Measurements from ENCODE around the gene TINAGL1. TPM values are rescaled to one million over a fixed set of nuclear protein-coding genes. Genes with fewer than 3 reads are reported as not detected.

TINAGL1 gene
- total RNA-seq, 1 donor from 2014 or later = 1,807 TPM

DNA sequence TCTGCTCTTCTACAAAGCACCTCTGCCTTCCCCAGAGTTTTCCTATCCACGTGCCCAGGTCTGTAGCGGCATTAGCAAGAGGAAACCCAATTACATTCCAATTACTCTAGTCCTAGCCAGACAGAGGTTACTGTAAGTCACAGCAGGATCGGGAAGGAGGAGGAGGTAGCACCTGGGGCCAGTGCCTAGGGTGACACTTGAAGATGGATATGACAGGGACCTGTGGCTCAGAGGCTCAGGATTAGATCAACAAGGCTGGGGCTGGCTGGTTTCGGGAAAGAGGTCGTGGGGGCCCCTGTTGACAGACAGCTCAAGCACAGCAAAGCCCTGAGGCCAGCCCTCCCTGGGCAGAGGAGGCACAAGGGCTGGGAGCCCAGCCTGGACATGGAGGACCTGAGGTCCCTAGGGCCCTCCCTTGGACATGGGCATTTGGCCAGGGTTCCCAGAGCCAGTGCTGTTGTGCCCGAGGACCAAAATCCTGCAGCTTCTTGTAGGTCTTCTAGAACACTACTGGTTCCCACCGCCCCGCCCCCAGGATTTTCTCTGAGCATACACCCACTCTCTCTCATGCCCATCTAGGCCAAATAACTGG lies 38.2 kb downstream of the TINAGL1 start:
- no peak for DNase-seq (ENCODE audit: low spot score in 2 of 2)
- intact Hi-C loops (cut with DNase I) = no loop called here
- Histone ChIP-seq H3K36me3 (no peaks in the 10 kb centered on the region), H3K4me1 (peaks cover 0 to 19% of the 10 kb centered on the region in 2 donors), H3K9me3 (no peaks in the 10 kb centered on the region), H3K27ac (peak overlapping the region; percentile 48 to 55), H3K27me3 (no peaks in the 10 kb centered on the region), H3K4me3 (no peak overlapping the region)
- TF ChIP-seq CTCF (IDR thresholded peaks at IDR 0.05) = no peak

DNA sequence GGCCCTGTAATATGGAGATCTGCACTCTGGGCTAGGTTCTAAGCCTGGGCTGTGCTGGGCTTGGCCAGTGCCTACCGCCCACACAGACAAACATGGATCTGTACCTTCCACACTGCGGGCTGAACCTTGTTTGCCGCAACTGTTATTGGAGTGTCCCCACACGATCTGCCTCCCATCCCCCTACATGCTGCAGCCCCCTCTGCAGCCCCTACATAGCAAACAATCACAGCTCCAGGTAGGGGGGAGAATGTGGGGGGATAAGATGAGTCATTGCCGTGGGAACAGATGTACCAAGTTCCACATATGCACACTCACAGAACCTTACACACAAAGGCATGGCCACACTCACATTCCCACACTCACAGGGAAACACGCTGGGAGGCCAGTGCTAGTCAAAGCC lies 39.1 kb downstream of the TINAGL1 start:
- no peaks in the 10 kb centered on the region for H3K9me3 ChIP-seq
- no peak overlapping the region for H3K27ac ChIP-seq
- no peak for TF ChIP-seq CTCF (IDR thresholded peaks at IDR 0.05)
- DNase-seq (ENCODE audit: low spot score in 2 of 2) = no peak
- no peaks in the 10 kb centered on the region for H3K27me3 ChIP-seq
- H3K4me1 ChIP-seq = peaks cover 0 to 19% of the 10 kb centered on the region in 2 donors
- H3K4me3 ChIP-seq = no peak overlapping the region
- no peaks in the 10 kb centered on the region for H3K36me3 ChIP-seq
- intact Hi-C loops (cut with DNase I) = no loop called here

- Histone ChIP-seq H3K36me3 (no peaks in the 10 kb centered on the region), H3K9me3 (no peaks in the 10 kb centered on the region), H3K4me1 (peaks cover 0 to 19% of the 10 kb centered on the region in 2 donors), H3K27ac (no peak overlapping the region), H3K4me3 (no peak overlapping the region), H3K27me3 (no peaks in the 10 kb centered on the region)
- intact Hi-C loops (cut with DNase I) = no loop called here
- no peak for TF ChIP-seq CTCF (IDR thresholded peaks at IDR 0.05)
- DNase-seq (ENCODE audit: low spot score in 2 of 2) = no peak
These were observed 39.6 kb downstream of the TINAGL1 start for GRCh38 chr1:31615939-31616338.

GRCh38 chr1:31617218-31617915 lies 41.1 kb downstream of the TINAGL1 start, which contains the start of gene HCRTR1:
HCRTR1 (plus strand) TSS chr1:31617689; CDS start chr1:31619193, 1,504 bp downstream.
- Histone ChIP-seq H3K27ac (no peak within 1 kb of the TSS), H3K4me1 (peaks cover 3 to 28% of the 10 kb centered on the region in 2 donors), H3K9me3 (no peaks in the 10 kb centered on the region), H3K36me3 (no peaks in the 10 kb centered on the region), H3K27me3 (no peaks in the 10 kb centered on the region), H3K4me3 (peak within 1 kb of the TSS; percentile 47 to 73)
- DNase-seq (ENCODE audit: low spot score in 2 of 2) = no peak
- TF ChIP-seq CTCF (IDR thresholded peaks at IDR 0.05) = no peak
- intact Hi-C loops (cut with DNase I) = no loop called here

DNA sequence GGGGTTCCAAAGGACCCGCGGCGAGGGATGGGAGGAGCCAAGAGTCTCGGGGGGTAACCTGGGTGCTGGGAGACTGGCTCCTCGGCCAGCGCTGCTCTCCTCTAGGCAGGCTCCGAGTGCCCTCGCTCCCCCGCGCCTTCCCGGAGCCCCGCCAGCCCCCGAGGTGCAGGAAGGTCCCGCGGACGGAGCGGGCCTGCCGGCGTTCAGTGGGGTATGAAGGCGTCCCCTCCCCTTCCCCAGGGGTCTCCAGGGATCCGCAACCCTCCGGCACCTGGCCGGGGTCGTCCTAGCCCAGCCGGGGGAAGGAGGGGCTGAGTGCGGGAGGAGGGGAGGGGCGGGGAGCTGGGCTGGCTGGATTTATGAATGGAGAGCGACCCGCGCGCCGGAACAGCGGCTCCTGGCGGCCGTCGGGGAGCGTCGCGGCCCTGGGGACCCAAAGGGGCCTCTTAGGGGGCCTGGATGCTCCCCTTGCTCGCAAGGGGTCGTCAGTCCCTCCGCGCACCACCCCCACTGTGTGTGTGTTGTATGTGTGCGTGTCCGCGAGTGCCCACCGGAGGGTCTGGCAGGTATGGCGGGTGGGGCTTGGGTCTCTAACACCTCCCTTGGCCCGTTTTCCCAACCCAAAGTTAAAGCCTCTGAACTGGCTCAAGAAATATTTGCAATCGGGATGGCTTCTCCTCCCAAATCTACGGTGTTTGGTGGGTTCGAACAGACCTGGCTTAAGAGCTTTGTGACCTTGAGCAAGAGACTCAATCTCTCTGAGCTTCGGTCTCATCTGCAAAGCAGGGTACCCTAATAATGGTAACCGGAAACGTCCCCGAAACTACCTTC lies 41.8 kb downstream of the TINAGL1 start:
- intact Hi-C loops (cut with DNase I) = loop anchor here (2.0 kb wide), 1 partner anchor 53 kb away; no protein-coding TSS in a partner anchor
- H3K36me3 ChIP-seq = no peaks in the 10 kb centered on the region
- H3K4me3 ChIP-seq = peak overlapping the region; percentile 47 to 73
- H3K4me1 ChIP-seq = peaks cover 4 to 28% of the 10 kb centered on the region in 2 donors
- H3K27me3 ChIP-seq = no peaks in the 10 kb centered on the region
- no peak overlapping the region for H3K27ac ChIP-seq
- TF ChIP-seq CTCF (IDR thresholded peaks at IDR 0.05) = peak; percentile 83 to 92 (median 92)
- H3K9me3 ChIP-seq = no peaks in the 10 kb centered on the region
- no peak for DNase-seq (ENCODE audit: low spot score in 2 of 2)
